ENCODE measurements around the gene ASCC1. TPM values are rescaled to one million over a fixed set of nuclear protein-coding genes. Genes with fewer than 3 reads are reported as not detected.
A peak's percentile ranks its signal among the peaks of the same experiment; 100 is the strongest.

The ASCC1 gene
- total RNA-seq, 1 donor, result 41.0 TPM

DNA sequence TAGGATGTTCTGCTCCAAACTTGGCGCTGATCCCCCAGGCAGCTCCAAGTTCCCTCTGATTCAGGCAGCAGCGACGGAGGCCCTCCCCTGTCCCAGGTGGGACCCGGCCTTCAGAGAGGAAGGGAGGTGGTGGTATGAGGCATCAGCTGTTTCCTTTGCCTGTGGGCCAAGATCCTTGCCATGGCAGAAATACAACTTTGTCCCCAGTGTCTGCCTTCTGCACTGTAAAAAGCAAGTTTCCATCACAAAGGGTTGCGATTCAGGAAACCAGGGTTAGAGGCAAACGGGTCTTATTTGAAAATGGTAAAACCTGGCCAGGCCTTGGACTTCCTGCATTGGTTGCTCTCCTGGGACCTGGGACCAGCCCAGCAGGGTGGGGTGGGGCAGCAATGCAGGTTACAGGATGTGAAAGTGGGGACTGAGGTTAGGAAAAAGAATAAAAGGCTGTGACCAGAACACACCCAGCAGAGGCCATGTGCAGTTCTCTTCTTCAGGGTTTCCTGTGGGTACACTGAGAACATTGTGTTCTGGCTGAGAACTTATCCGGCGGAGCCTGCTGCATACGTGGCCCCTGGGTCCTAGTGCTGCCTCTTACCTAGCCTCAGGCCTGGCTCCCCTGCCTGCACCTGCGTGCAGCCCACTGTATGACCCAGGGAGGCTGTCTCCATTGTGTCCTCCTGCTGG is 32.5 kb upstream of the ASCC1 start:
- DNase-seq (ENCODE audit: low read depth), result peak; percentile 91
- TF ChIP-seq, protein P1, sequence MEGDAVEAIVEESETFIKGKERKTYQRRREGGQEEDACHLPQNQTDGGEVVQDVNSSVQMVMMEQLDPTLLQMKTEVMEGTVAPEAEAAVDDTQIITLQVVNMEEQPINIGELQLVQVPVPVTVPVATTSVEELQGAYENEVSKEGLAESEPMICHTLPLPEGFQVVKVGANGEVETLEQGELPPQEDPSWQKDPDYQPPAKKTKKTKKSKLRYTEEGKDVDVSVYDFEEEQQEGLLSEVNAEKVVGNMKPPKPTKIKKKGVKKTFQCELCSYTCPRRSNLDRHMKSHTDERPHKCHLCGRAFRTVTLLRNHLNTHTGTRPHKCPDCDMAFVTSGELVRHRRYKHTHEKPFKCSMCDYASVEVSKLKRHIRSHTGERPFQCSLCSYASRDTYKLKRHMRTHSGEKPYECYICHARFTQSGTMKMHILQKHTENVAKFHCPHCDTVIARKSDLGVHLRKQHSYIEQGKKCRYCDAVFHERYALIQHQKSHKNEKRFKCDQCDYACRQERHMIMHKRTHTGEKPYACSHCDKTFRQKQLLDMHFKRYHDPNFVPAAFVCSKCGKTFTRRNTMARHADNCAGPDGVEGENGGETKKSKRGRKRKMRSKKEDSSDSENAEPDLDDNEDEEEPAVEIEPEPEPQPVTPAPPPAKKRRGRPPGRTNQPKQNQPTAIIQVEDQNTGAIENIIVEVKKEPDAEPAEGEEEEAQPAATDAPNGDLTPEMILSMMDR (IDR thresholded peaks at IDR 0.05; ENCODE audit: insufficient read depth, low read depth, low read length), result no peak
- H3K4me3 ChIP-seq (ENCODE audit: low read depth, low read length), result peak overlapping the region; percentile 37

DNA sequence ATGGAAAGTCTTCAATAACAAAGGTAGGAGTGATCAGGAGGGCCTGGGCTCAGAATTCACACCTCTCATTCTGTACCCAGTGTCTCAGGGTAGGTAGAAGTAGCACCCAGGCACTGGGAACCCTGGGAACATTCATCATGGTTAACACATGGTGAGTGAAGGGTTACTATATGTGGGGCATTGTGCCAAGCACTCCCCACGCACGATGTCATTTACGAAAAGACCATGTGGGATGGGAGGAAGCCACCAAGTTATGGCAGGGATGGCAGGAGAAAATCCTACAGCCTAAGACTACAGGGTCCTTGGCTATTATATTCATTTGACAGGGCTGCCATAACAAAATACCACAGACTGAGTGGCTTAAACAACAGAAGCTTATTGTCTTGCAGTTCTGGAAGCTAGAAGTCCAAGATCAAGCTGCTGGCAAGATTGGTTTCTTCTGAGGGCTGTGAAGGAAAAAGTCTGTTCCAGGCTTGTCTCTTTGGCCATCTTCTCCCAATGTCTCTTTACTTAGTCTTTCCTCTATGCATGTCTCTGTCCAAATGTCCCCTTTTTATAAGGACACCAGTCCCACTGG is 30.0 kb upstream of the ASCC1 start:
- H3K4me3 ChIP-seq (ENCODE audit: low read depth, low read length), result no peak overlapping the region
- no peak for DNase-seq (ENCODE audit: low read depth)
- TF ChIP-seq, protein P1 (IDR thresholded peaks at IDR 0.05; ENCODE audit: insufficient read depth, low read depth, low read length), result no peak

DNA sequence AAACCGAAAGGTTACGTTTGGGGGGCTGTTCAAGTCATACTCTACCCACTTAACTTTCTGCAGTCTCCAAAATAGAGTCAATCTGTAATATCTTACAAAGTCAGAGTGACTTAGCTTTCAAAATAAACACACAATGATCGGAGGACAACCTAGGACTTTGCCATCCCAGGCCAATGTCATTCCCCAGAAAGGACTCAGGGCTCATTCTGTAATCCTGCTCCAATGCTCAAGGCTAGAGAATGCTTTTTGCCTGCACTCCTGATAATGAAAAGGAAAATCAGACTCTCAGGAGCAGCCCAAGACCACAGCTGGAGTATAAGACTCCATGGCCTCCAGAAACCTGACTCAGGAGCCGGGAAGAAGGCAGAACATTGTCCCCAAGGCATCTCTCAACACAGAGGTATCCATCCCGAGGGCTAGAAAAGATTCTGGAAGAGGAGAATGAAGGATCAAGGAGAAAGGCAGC is 28.5 kb upstream of the ASCC1 start:
- no peak overlapping the region for H3K4me3 ChIP-seq (ENCODE audit: low read depth, low read length)
- TF ChIP-seq, protein P1 (IDR thresholded peaks at IDR 0.05; ENCODE audit: insufficient read depth, low read depth, low read length), result no peak
- DNase-seq (ENCODE audit: low read depth), result no peak

DNA sequence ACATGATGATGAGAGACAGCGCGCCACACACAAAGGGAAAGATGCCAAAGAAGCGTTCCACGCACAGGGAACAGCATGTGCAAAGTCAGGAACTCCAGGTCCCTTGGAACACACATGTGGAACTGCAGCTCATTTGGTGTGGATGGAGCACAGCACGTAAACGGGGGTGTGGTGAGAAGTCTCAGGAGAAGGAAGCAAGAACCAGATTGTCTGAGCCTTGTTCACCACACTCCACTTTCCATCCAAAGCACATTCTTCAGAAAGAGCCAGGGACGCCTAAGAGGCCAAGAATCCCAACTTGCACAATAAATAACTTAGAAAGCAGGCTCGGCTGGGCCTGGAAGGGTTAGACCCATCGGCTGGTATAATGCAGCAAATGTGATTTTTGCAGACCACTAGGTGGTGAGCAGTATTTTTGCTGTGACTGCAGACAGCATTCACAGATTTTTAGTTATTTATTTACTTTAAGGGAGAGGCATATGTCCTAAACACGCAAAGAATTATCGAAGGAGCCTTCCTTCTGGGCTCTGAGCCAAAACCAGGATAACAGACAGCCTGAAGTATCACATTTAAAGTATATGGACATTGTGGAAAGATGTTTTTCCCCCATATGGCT is 27.9 kb upstream of the ASCC1 start:
- TF ChIP-seq, protein P1 (IDR thresholded peaks at IDR 0.05; ENCODE audit: insufficient read depth, low read depth, low read length), result peak; percentile 44
- DNase-seq (ENCODE audit: low read depth), result peak; percentile 98

DNA sequence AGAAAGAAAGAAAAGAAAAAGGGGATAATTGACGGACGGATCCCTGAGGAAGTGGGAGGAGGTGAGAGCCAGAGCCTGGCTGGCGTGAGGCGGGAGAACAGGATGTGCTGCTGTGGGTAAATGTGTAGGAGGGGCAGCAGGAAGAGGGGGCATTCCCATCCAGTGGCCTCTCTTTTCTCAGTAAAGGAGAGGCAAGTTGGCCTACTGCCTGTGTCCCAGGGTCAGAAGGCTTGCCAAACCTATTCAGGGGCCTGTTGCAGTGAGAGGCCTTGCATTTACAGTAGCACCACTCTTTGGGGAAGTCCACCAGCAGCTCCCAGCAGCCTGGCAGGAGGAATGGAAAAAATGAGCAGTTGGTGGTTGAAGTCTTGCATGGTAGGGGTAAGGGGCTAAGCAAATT is 26.6 kb upstream of the ASCC1 start:
- TF ChIP-seq, protein P1 (IDR thresholded peaks at IDR 0.05; ENCODE audit: insufficient read depth, low read depth, low read length), result no peak
- DNase-seq (ENCODE audit: low read depth), result peak; percentile 82
- H3K4me3 ChIP-seq (ENCODE audit: low read depth, low read length), result no peak overlapping the region

More for the DNA sequence above, 27.9 kb upstream of the ASCC1 start:
- H3K4me3 ChIP-seq (ENCODE audit: low read depth, low read length), result no peak overlapping the region

DNA sequence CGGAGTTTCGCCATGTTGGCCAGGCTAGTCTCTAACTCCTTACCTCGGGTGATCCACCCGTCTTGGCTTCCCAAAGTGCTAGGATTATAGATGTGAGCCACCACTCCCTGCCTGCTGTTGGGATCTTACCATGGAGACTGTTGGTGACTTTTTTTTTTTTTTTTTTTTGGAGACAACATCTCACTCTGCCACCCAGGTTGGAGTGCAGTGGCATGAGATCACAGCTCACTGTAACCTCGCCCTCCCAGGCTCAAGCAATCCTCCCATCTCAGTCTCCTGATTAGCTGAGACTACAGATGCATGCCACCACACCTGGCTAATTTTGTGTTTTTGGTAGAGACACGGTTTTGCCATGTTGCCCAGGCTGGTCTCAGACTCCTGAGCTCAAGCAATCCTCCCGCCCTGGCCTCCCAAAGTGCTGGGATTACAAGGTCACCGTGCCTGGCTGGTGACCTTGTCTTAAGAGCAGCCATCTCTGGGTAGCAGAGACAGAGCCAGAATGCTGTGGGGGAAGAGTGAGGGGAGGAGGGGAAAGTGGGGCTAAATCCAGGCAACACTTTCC is 25.7 kb upstream of the ASCC1 start:
- H3K4me3 ChIP-seq (ENCODE audit: low read depth, low read length), result no peak overlapping the region
- TF ChIP-seq, protein P1 (IDR thresholded peaks at IDR 0.05; ENCODE audit: insufficient read depth, low read depth, low read length), result no peak
- no peak for DNase-seq (ENCODE audit: low read depth)

Measured in fibroblast of villous mesenchyme (primary cell).